HepG2 (cell line): ENCODE measurements around the gene MGAT5. TPM values are rescaled to one million over a fixed set of nuclear protein-coding genes. Genes with fewer than 3 reads are reported as not detected.

Source experiments
- ARID5B ChIP-seq: IDR thresholded peaks from 2 replicates; pipeline ENCODE4 v1.4.0; 2020; ENCODE audit warnings: mild to moderate bottlenecking, missing genetic modification reagents
- BCLAF1 ChIP-seq: fragments of 450-650 bp; IDR thresholded peaks from 2 replicates; pipeline ENCODE4 v1.6.1; 2017; ENCODE audit warnings: mild to moderate bottlenecking
- CHD2 ChIP-seq: IDR thresholded peaks from 2 replicates; pipeline ENCODE4 v1.6.1; 2011; ENCODE audit warnings: low read depth, low read length, improper control_type of control experiment
- ESRRA ChIP-seq: sonication (generic); formaldehyde crosslinking; IDR thresholded peaks from 2 replicates; pipeline ENCODE4 v1.5.1; 2020; ENCODE audit warnings: mild to moderate bottlenecking, low read depth, missing genetic modification reagents
- HOXD1 ChIP-seq: sonication (generic); formaldehyde crosslinking; IDR thresholded peaks from 2 replicates; pipeline ENCODE4 v1.5.0; 2020; ENCODE audit warnings: missing genetic modification reagents
- MYC ChIP-seq: sonication (generic); formaldehyde crosslinking; IDR thresholded peaks from 2 replicates; pipeline ENCODE4 v1.9.0; 2021; ENCODE audit warnings: missing genetic modification reagents, borderline replicate concordance
- NKX3-1 ChIP-seq: sonication (generic); formaldehyde crosslinking; IDR thresholded peaks from 2 replicates; pipeline ENCODE4 v1.5.0; 2020; ENCODE audit warnings: missing genetic modification reagents
- SRSF1 ChIP-seq: fragments of 200-400 bp; formaldehyde crosslinking; optimal IDR thresholded peaks from 2 replicates; pipeline ENCODE3; 2017; ENCODE audit warnings: mild to moderate bottlenecking, low read depth, low read length, moderate library complexity
- TEAD2 ChIP-seq: sonication (generic); formaldehyde crosslinking; IDR thresholded peaks from 2 replicates; pipeline ENCODE4 v1.9.0; 2021; ENCODE audit warnings: missing genetic modification reagents
- ZBTB40 ChIP-seq, 2 experiments: fragments of 450-650 bp in 1 of 2; sonication (generic) in 1 of 2; formaldehyde crosslinking in 1 of 2; IDR thresholded peaks; 2 replicates each; pipeline versions ENCODE4 v1.6.1 to v1.8.0; 2016 to 2022; ENCODE audit warnings: antibody characterized with exemption in 1 of 2, mild to moderate bottlenecking in 1 of 2, missing genetic modification reagents in 1 of 2
- ZNF672 ChIP-seq: sonication (generic); formaldehyde crosslinking; IDR thresholded peaks from 2 replicates; pipeline ENCODE4 v1.8.1; 2022; ENCODE audit warnings: missing genetic modification reagents
- polyA plus RNA-seq, 8 experiments: library from polyadenylated mRNA; depleted of rRNA in 3 of 8; stranded (reverse) in 7 of 8; unstranded in 1 of 8; fragments of >200 nt; fragmentation: Illumina TruSeq in 4 of 8; extraction: Trizol in 4 of 8; gene quantifications; 2 replicates each; pipeline versions ENCODE4 v1.2.1 to v1.2.3, GENCODE V29; 2011 to 2016; ENCODE audit warnings: low read depth in 4 of 8, missing spikeins in 1 of 8, mixed read lengths in 1 of 8; ENCODE audit not compliant: insufficient read depth in 1 of 8
- total RNA-seq, 5 experiments: library from RNA; depleted of rRNA; stranded (reverse); fragments of >200 nt; fragmentation: Illumina TruSeq; extraction: Trizol; gene quantifications; 2 replicates each; pipeline ENCODE4 v1.2.3, GENCODE V29; 2016; ENCODE audit warnings: low read depth in 1 of 5

The MGAT5 gene
- total and polyA plus RNA-seq, 2 of the 13 experiments (the other 11 are each of a cell fraction or from before 2014, with no cell fraction given) = 33.1 to 60.2 TPM

GRCh38 chr2:134324947-134325346 lies 71.1 kb downstream of the MGAT5 start (continued):
- TF ChIP-seq ZBTB40 (IDR thresholded peaks at IDR 0.05) (no peak), ZBTB40 (CRISPR knock-in tag; IDR thresholded peaks at IDR 0.05) (no peak), ARID5B (CRISPR knock-in tag) (no peak), HOXD1 (CRISPR knock-in tag) (no peak), BCLAF1 (no peak), MYC (no peak), SRSF1 (no peak), NKX3-1 (CRISPR knock-in tag) (no peak), CHD2 (no peak), TEAD2 (CRISPR knock-in tag) (no peak), ESRRA (CRISPR knock-in tag) (no peak), ZNF672 (CRISPR knock-in tag) (no peak)
